Stimulated activated memory B cell treated with anti-CD40 and anti-IgM and Interleukin-4, amounts not matched to agents 10 μg/mL and 1 μg/mL and 100 μg/mL, for 72 hours (primary cell): ENCODE data around the gene DNM1.

Source experiments
- ATAC-seq: fragments of 150-1000 bp; cut with Tn5 transposase; 2 replicates; pipeline ENCODE4 v1.10.0; 2021
- H3K27ac Mint-ChIP-seq: one replicate; pipeline ENCODE4 v1.8.0; 2022; ENCODE audit warnings: mild to moderate bottlenecking, mixed read lengths
- H3K27me3 Mint-ChIP-seq: one replicate; pipeline ENCODE4 v1.8.0; 2022; ENCODE audit warnings: mixed read lengths
- H3K36me3 Mint-ChIP-seq: one replicate; pipeline ENCODE4 v1.8.0; 2022; ENCODE audit warnings: mixed read lengths
- H3K4me1 Mint-ChIP-seq: one replicate; pipeline ENCODE4 v1.8.0; 2022; ENCODE audit warnings: mixed read lengths
- H3K4me3 Mint-ChIP-seq: one replicate; pipeline ENCODE4 v1.8.0; 2022; ENCODE audit warnings: mild to moderate bottlenecking, moderate library complexity, mixed read lengths
- H3K9me3 Mint-ChIP-seq: one replicate; pipeline ENCODE4 v1.8.0; 2022; ENCODE audit warnings: mixed read lengths

Gene DNM1

GRCh38 chr9:128190516-128191405 lies 12.4 kb upstream of the DNM1 start:
- H3K4me1 Mint-ChIP-seq: peaks cover 43% of the 10 kb centered on the region
- H3K9me3 Mint-ChIP-seq: no peaks in the 10 kb centered on the region
- H3K27me3 Mint-ChIP-seq: no peaks in the 10 kb centered on the region
- no peak for ATAC-seq
- peak overlapping the region; percentile 95 for H3K4me3 Mint-ChIP-seq
- peak overlapping the region; percentile 94 for H3K27ac Mint-ChIP-seq
- H3K36me3 Mint-ChIP-seq: peaks cover 34% of the 10 kb centered on the region

GRCh38 chr9:128191406-128192046 lies 11.7 kb upstream of the DNM1 start, which contains the start of gene CIZ1:
Gene CIZ1, minus strand, starts transcription at chr9:128191572. Its CDS starts 715 bp downstream, at chr9:128190857.
- no peaks in the 10 kb centered on the region for H3K27me3 Mint-ChIP-seq

GRCh38 chr9:128192601-128193371 lies 10.4 kb upstream of the DNM1 start:
- Mint-ChIP-seq H3K27ac (peak overlapping the region; percentile 94), H3K9me3 (no peaks in the 10 kb centered on the region), H3K27me3 (no peaks in the 10 kb centered on the region), H3K36me3 (peaks cover 22% of the 10 kb centered on the region), H3K4me1 (peaks cover 33% of the 10 kb centered on the region), H3K4me3 (peak overlapping the region; percentile 95)
- peak; percentile 87 for ATAC-seq

More at GRCh38 chr9:128191406-128192046, 11.7 kb upstream of the DNM1 start, which contains the start of gene CIZ1:
- Mint-ChIP-seq H3K4me3 (peak within 1 kb of the TSS; percentile 95), H3K27ac (peak within 1 kb of the TSS; percentile 94), H3K36me3 (peaks cover 29% of the 10 kb centered on the region), H3K4me1 (peaks cover 39% of the 10 kb centered on the region), H3K9me3 (no peaks in the 10 kb centered on the region)
- peak; percentile 95 for ATAC-seq

GRCh38 chr9:128193469-128194096 lies 9.6 kb upstream of the DNM1 start:
- Mint-ChIP-seq H3K9me3 (no peaks in the 10 kb centered on the region), H3K4me3 (no peak overlapping the region), H3K4me1 (peaks cover 29% of the 10 kb centered on the region), H3K27me3 (no peaks in the 10 kb centered on the region), H3K27ac (peak overlapping the region; percentile 94), H3K36me3 (peaks cover 14% of the 10 kb centered on the region)
- no peak for ATAC-seq

GRCh38 chr9:128201441-128202369 lies 1.5 kb upstream of the DNM1 start:
- Mint-ChIP-seq H3K27ac (no peak overlapping the region), H3K36me3 (no peaks in the 10 kb centered on the region), H3K27me3 (peaks cover 30% of the 10 kb centered on the region), H3K4me1 (peaks cover 16% of the 10 kb centered on the region), H3K4me3 (no peak overlapping the region), H3K9me3 (no peaks in the 10 kb centered on the region)
- no peak for ATAC-seq

- Mint-ChIP-seq H3K27me3 (peaks cover 38% of the 10 kb centered on the region), H3K4me3 (peak overlapping the region; percentile 71), H3K9me3 (no peaks in the 10 kb centered on the region), H3K4me1 (peaks cover 16% of the 10 kb centered on the region), H3K27ac (no peak overlapping the region), H3K36me3 (no peaks in the 10 kb centered on the region)
- ATAC-seq: no peak
Measured at GRCh38 chr9:128202648-128203023, 543 bp upstream of the DNM1 start.

- no peak overlapping the region for H3K27ac Mint-ChIP-seq
- H3K4me1 Mint-ChIP-seq: peaks cover 16% of the 10 kb centered on the region
- no peaks in the 10 kb centered on the region for H3K36me3 Mint-ChIP-seq
- H3K9me3 Mint-ChIP-seq: no peaks in the 10 kb centered on the region
- peak; percentile 25 for ATAC-seq
- peaks cover 49% of the 10 kb centered on the region for H3K27me3 Mint-ChIP-seq
- H3K4me3 Mint-ChIP-seq: peak overlapping the region; percentile 64
Measured at GRCh38 chr9:128203707-128204551, 750 bp downstream of the DNM1 start.

GRCh38 chr9:128204858-128205257 lies 1.7 kb downstream of the DNM1 start:
- Mint-ChIP-seq H3K4me3 (no peak overlapping the region), H3K27me3 (peaks cover 50% of the 10 kb centered on the region), H3K36me3 (no peaks in the 10 kb centered on the region), H3K4me1 (peaks cover 16% of the 10 kb centered on the region), H3K27ac (no peak overlapping the region), H3K9me3 (no peaks in the 10 kb centered on the region)
- no peak for ATAC-seq

- no peaks in the 10 kb centered on the region for H3K36me3 Mint-ChIP-seq
- peaks cover 50% of the 10 kb centered on the region for H3K27me3 Mint-ChIP-seq
- H3K9me3 Mint-ChIP-seq: no peaks in the 10 kb centered on the region
- no peak for ATAC-seq
- no peak overlapping the region for H3K27ac Mint-ChIP-seq
- peaks cover 16% of the 10 kb centered on the region for H3K4me1 Mint-ChIP-seq
- H3K4me3 Mint-ChIP-seq: no peak overlapping the region
Measured at GRCh38 chr9:128205296-128205944, 2.2 kb downstream of the DNM1 start.

- Mint-ChIP-seq H3K36me3 (no peaks in the 10 kb centered on the region), H3K27me3 (peaks cover 58% of the 10 kb centered on the region), H3K4me1 (peaks cover 16% of the 10 kb centered on the region), H3K27ac (no peak overlapping the region), H3K4me3 (no peak overlapping the region), H3K9me3 (no peaks in the 10 kb centered on the region)
- no peak for ATAC-seq
Measured at GRCh38 chr9:128206484-128206883, 3.3 kb downstream of the DNM1 start.

GRCh38 chr9:128206916-128207910 lies 4.0 kb downstream of the DNM1 start:
- ATAC-seq: no peak
- Mint-ChIP-seq H3K9me3 (no peaks in the 10 kb centered on the region), H3K4me1 (peaks cover 16% of the 10 kb centered on the region), H3K36me3 (no peaks in the 10 kb centered on the region), H3K27ac (no peak overlapping the region), H3K27me3 (peaks cover 65% of the 10 kb centered on the region), H3K4me3 (no peak overlapping the region)

GRCh38 chr9:128208386-128208785 lies 5.2 kb downstream of the DNM1 start:
- Mint-ChIP-seq H3K27ac (no peak overlapping the region), H3K9me3 (no peaks in the 10 kb centered on the region), H3K4me3 (no peak overlapping the region), H3K4me1 (peaks cover 8% of the 10 kb centered on the region), H3K36me3 (no peaks in the 10 kb centered on the region), H3K27me3 (peaks cover 76% of the 10 kb centered on the region)
- no peak for ATAC-seq
